Spleen (tissue), 11 donors: Measurements from ENCODE around the gene CSMD2. TPM values are rescaled to one million over a fixed set of nuclear protein-coding genes. Genes with fewer than 3 reads are reported as not detected.

Experiments used
- DNase-seq: peaks from one replicate; pipeline ENCODE4 v3.0.0-alpha.2; 2020
- H3K27ac ChIP-seq, 8 donors: fragments of 200-600 bp; sonication (generic) in 7 of 8; 1 replicate in 4 of 8; 2 replicates in 4 of 8; pipeline versions ENCODE4 v1.5.0 to v1.8.0; 2016 to 2021; ENCODE audit warnings: inconsistent platforms in 4 of 8, mild to moderate bottlenecking in 4 of 8, moderate library complexity in 1 of 8
- H3K27me3 ChIP-seq, 7 donors: fragments of 200-600 bp; sonication (generic) in 6 of 7; replicated peaks in 1 of 7; 1 replicate in 4 of 7; 2 replicates in 3 of 7; pipeline versions ENCODE4 v1.5.0 to v1.8.0; 2016 to 2021; ENCODE audit warnings: inconsistent platforms in 3 of 7, mild to moderate bottlenecking in 1 of 7
- H3K36me3 ChIP-seq, 6 donors: fragments of 200-600 bp; sonication (generic) in 5 of 6; 1 replicate in 4 of 6; 2 replicates in 2 of 6; pipeline versions ENCODE4 v1.5.0 to v1.8.0; 2016 to 2021; ENCODE audit warnings: inconsistent platforms in 2 of 6
- H3K4me1 ChIP-seq, 6 donors: fragments of 200-600 bp; sonication (generic) in 5 of 6; 1 replicate in 3 of 6; 2 replicates in 3 of 6; pipeline versions ENCODE4 v1.5.0 to v1.8.0; 2016 to 2021; ENCODE audit warnings: inconsistent platforms in 3 of 6
- H3K4me3 ChIP-seq, 8 donors: fragments of 200-600 bp; sonication (generic) in 7 of 8; 1 replicate in 4 of 8; 2 replicates in 4 of 8; pipeline versions ENCODE4 v1.5.0 to v1.8.0; 2016 to 2021; ENCODE audit warnings: inconsistent platforms in 4 of 8, mild to moderate bottlenecking in 4 of 8, moderate library complexity in 2 of 8
- H3K9me3 ChIP-seq, 8 donors: fragments of 200-600 bp; sonication (generic) in 7 of 8; 1 replicate in 4 of 8; 2 replicates in 4 of 8; pipeline versions ENCODE4 v1.5.0 to v1.8.0; 2016 to 2021; ENCODE audit warnings: inconsistent platforms in 4 of 8
- CTCF ChIP-seq, 11 experiments: fragments of 200-600 bp in 7 of 11; fragments of 450-650 bp in 4 of 11; sonication (generic) in 4 of 11; IDR thresholded peaks in 8 of 11; conservative IDR thresholded peaks in 3 of 11; 1 replicate in 7 of 11; 2 replicates in 4 of 11; pipeline versions ENCODE4 v1.4.0 to v1.8.0; 2016 to 2021; ENCODE audit warnings: antibody characterized with exemption in 11 of 11, inconsistent platforms in 4 of 11, mild to moderate bottlenecking in 1 of 11
- POLR2A ChIP-seq, 3 donors: fragments of 450-650 bp; IDR thresholded peaks; one replicate each; pipeline ENCODE4 v1.5.1; 2017; ENCODE audit warnings: antibody characterized with exemption in 3 of 3, mild to moderate bottlenecking in 1 of 3
- POLR2AphosphoS5 ChIP-seq, 3 donors: sonication (generic); formaldehyde crosslinking; IDR thresholded peaks; one replicate each; pipeline ENCODE4 v1.5.1; 2017; ENCODE audit warnings: antibody characterized with exemption in 3 of 3
- WGBS, 5 donors: extraction: QIAGEN DNeasy Blood & Tissue Kit in 3 of 5; methylation state at CpG; one replicate each; pipeline versions ENCODE4 v1.1.5 to v1.1.7; 2013 to 2018; 5-methylcytosine and 5-hydroxymethylcytosine counted together
- intact Hi-C: fragments of 100-400 bp; cut with DNase I; formaldehyde crosslinking; loops from one replicate; pipeline ENCODE4 v1.15.0; 2023; ENCODE audit warnings: low total_unique reads
- polyA plus RNA-seq, 3 donors: library from polyadenylated mRNA; stranded (reverse); fragments of 200-250 nt; gene quantifications; one replicate each; pipeline ENCODE4 v1.2.1, GENCODE V29; 2013
- total RNA-seq, 7 donors: library from RNA; depleted of rRNA in 3 of 7; stranded (reverse); fragments of >200 nt in 3 of 7; fragmentation: NEBNext Ultra II Directional in 4 of 7; extraction: Animal tissue kit (Norgen Biotek cat#: 25700) in 4 of 7; gene quantifications; one replicate each; pipeline versions ENCODE4 v1.1.0 to v1.2.1, GENCODE V29; 2016 to 2021
- donor health status: healthy with polysubstance abuse.
- donor health status: DM: no; HTN: no; CAD: no; lungs with moderate emphysema.
- donor health status: DM: no; HTN: no; CAD: no.
- donor health status: Bipolar disorder and iron deficiency.
- donor health status: healthy.
- donor health status: DM: no; HTN: no; CAD: no.
- donor health status: DM: yes; HTN: yes; CAD: no.

The CSMD2 gene
- total and polyA plus RNA-seq, 10 donors = 0.12 to 2.7 (median 0.96) TPM

- Histone ChIP-seq H3K4me1 (no peaks in the 10 kb centered on the region), H3K4me3 (no peak overlapping the region), H3K27me3 (peaks cover 0 to 12% (median 0%) of the 10 kb centered on the region in 7 donors), H3K27ac (no peak overlapping the region), H3K9me3 (no peaks in the 10 kb centered on the region), H3K36me3 (no peaks in the 10 kb centered on the region)
- TF ChIP-seq POLR2AphosphoS5 (IDR thresholded peaks at IDR 0.05) = no peak
- no peak for TF ChIP-seq CTCF (IDR thresholded peaks at IDR 0.05 in 8 of 11, conservative IDR thresholded peaks at IDR 0.05 in 3 of 11)
- TF ChIP-seq POLR2A (IDR thresholded peaks at IDR 0.05) = no peak
- DNase-seq = no peak
- WGBS, 5 donors = 49 to 75% (median 65%) methylated on average over 2 of the region's 2 CpGs
- intact Hi-C loops = no loop called here
These were observed 402.1 kb downstream of the CSMD2 start for GRCh38 chr1:33762962-33763361.

- H3K27me3 ChIP-seq = peaks cover 0 to 12% (median 0%) of the 10 kb centered on the region in 7 donors
These were observed 402.8 kb downstream of the CSMD2 start for GRCh38 chr1:33762109-33762830.

GRCh38 chr1:33758698-33759097 lies 406.3 kb downstream of the CSMD2 start:
- intact Hi-C loops = no loop called here
- no peaks in the 10 kb centered on the region for H3K4me1 ChIP-seq
- 45 to 68% (median 61%) methylated on average over 5 of the region's 5 CpGs for WGBS, 5 donors

More at GRCh38 chr1:33762109-33762830, 402.8 kb downstream of the CSMD2 start:
- TF ChIP-seq POLR2A (IDR thresholded peaks at IDR 0.05) = no peak
- TF ChIP-seq POLR2AphosphoS5 (IDR thresholded peaks at IDR 0.05) = no peak
- TF ChIP-seq CTCF (IDR thresholded peaks at IDR 0.05 in 8 of 11, conservative IDR thresholded peaks at IDR 0.05 in 3 of 11) = no peak
- Histone ChIP-seq H3K4me3 (no peak overlapping the region), H3K4me1 (no peaks in the 10 kb centered on the region), H3K9me3 (no peaks in the 10 kb centered on the region), H3K27ac (no peak overlapping the region), H3K36me3 (no peaks in the 10 kb centered on the region)
- intact Hi-C loops = no loop called here
- WGBS, 5 donors = 63 to 95% (median 81%) methylated on average over 1 of the region's 1 CpG
- no peak for DNase-seq

More at GRCh38 chr1:33758698-33759097, 406.3 kb downstream of the CSMD2 start:
- Histone ChIP-seq H3K27me3 (peaks cover 0 to 5% (median 0%) of the 10 kb centered on the region in 7 donors), H3K9me3 (peaks cover 0 to 4% (median 0%) of the 10 kb centered on the region in 8 donors), H3K4me3 (no peak overlapping the region), H3K36me3 (no peaks in the 10 kb centered on the region), H3K27ac (no peak overlapping the region)
- no peak for DNase-seq
- TF ChIP-seq POLR2A (IDR thresholded peaks at IDR 0.05) (no peak), CTCF (IDR thresholded peaks at IDR 0.05 in 8 of 11, conservative IDR thresholded peaks at IDR 0.05 in 3 of 11) (no peak), POLR2AphosphoS5 (IDR thresholded peaks at IDR 0.05) (no peak)
